GM13976 (cell line): Measurements from ENCODE around the gene TMEM30A.

ENCODE experiments used
- DNase-seq: peaks from one replicate; pipeline ENCODE4 v3.0.0; 2012; ENCODE audit warnings: low spot score
- CTCF ChIP-seq: IDR thresholded peaks from 2 replicates; pipeline ENCODE4 v1.5.1; 2012; ENCODE audit warnings: borderline replicate concordance, mild to moderate bottlenecking; ENCODE audit not compliant: insufficient read depth; ENCODE audit errors: extremely low read depth, missing control alignments, control extremely low read depth
- in situ Hi-C: fragments of 300-500 bp; cut with MboI; formaldehyde crosslinking; loops from one replicate; pipeline ENCODE4 v1.12.0; 2022; ENCODE audit warnings: low sequenced_read_pairs, mixed read lengths, inconsistent platforms; ENCODE audit not compliant: unreplicated experiment

The TMEM30A gene

GRCh38 chr6:75287424-75287823, 2.8 kb upstream of the TMEM30A start:
- no peak for DNase-seq
- in situ Hi-C loops, result no loop called here
- TF ChIP-seq CTCF, result no peak

- no peak for DNase-seq
- TF ChIP-seq CTCF, result no peak
- in situ Hi-C loops, result no loop called here
These were observed 2.4 kb upstream of the TMEM30A start for GRCh38 chr6:75286955-75287354.

- in situ Hi-C loops, result no loop called here
- no peak for TF ChIP-seq CTCF
- peak; percentile 39 for DNase-seq
These were observed 669 bp upstream of the TMEM30A start for GRCh38 chr6:75285283-75285639.

- TF ChIP-seq CTCF, result no peak
- in situ Hi-C loops, result no loop called here
These were observed 523 bp downstream of the TMEM30A start for GRCh38 chr6:75283907-75284631.

GRCh38 chr6:75282706-75283105, 1.9 kb downstream of the TMEM30A start:
- in situ Hi-C loops, result no loop called here
- DNase-seq, result no peak

More at GRCh38 chr6:75283907-75284631, 523 bp downstream of the TMEM30A start:
- no peak for DNase-seq

GRCh38 chr6:75281653-75282052, 2.9 kb downstream of the TMEM30A start:
- DNase-seq, result no peak
- in situ Hi-C loops, result no loop called here
- TF ChIP-seq CTCF, result no peak

More at GRCh38 chr6:75282706-75283105, 1.9 kb downstream of the TMEM30A start:
- TF ChIP-seq CTCF, result no peak
